GM13977 (cell line): Measurements from ENCODE around the gene SLC5A3.
A peak's percentile ranks its signal among the peaks of the same experiment; 100 is the strongest.

Experiments used
- DNase-seq: peaks from one replicate; pipeline ENCODE4 v3.0.0; 2012; ENCODE audit warnings: low spot score
- in situ Hi-C: fragments of 300-500 bp; cut with MboI; formaldehyde crosslinking; loops from one replicate; pipeline ENCODE4 v1.12.0; 2022; ENCODE audit warnings: low sequenced_read_pairs, low pct_unique_long_range_greater_than_20kb, mixed read lengths, inconsistent platforms; ENCODE audit not compliant: unreplicated experiment
- TF ChIP-seq, protein P1 (sequence below): IDR thresholded peaks from 2 replicates; pipeline ENCODE4 v1.5.1; 2012; ENCODE audit warnings: mild to moderate bottlenecking, control low read depth; ENCODE audit not compliant: insufficient read depth; ENCODE audit errors: extremely low read depth, missing control alignments

The SLC5A3 gene

DNA sequence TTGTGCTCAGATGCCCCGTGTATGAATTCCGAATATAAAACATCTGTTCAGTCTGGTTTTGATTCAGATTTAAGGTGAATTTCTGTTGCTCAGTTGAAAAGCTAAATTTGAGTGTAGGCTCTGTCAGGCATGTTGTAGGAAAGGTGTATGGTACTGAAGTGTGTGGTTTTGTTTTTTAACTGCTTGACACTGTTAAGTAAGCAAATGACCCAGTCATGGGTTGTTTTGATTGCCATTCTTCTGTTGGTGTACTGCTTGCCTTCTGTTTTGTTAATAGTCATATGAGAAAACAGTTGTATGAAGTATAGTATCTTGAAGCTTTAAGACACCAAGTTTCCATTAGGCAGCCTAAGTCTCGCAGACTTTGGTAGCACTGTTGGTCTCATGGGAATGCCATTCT is 10.0 kb downstream of the SLC5A3 start:
- in situ Hi-C loops = no loop called here
- DNase-seq = no peak
- TF ChIP-seq, protein P1, sequence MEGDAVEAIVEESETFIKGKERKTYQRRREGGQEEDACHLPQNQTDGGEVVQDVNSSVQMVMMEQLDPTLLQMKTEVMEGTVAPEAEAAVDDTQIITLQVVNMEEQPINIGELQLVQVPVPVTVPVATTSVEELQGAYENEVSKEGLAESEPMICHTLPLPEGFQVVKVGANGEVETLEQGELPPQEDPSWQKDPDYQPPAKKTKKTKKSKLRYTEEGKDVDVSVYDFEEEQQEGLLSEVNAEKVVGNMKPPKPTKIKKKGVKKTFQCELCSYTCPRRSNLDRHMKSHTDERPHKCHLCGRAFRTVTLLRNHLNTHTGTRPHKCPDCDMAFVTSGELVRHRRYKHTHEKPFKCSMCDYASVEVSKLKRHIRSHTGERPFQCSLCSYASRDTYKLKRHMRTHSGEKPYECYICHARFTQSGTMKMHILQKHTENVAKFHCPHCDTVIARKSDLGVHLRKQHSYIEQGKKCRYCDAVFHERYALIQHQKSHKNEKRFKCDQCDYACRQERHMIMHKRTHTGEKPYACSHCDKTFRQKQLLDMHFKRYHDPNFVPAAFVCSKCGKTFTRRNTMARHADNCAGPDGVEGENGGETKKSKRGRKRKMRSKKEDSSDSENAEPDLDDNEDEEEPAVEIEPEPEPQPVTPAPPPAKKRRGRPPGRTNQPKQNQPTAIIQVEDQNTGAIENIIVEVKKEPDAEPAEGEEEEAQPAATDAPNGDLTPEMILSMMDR = no peak

DNA sequence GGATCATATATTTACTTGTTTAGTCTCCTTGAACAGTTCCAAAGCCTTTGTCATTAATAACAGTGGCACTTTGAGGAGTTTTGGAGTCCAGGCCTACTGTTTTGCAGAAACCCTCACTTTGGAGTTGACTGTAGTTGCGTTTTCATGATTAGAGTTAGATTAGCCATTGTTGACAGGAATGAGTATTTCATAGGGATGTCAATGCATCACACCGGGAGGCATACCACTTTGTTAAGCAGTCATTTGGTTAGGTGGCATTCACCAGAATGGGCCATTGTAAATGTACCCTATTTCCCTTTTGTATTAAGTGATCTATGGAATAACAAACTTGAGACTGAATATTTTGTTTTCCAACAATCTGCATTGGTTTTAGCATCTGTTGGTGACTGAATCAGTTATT is 11.8 kb downstream of the SLC5A3 start:
- no peak for DNase-seq
- TF ChIP-seq, protein P1 = no peak
- in situ Hi-C loops = no loop called here

DNA sequence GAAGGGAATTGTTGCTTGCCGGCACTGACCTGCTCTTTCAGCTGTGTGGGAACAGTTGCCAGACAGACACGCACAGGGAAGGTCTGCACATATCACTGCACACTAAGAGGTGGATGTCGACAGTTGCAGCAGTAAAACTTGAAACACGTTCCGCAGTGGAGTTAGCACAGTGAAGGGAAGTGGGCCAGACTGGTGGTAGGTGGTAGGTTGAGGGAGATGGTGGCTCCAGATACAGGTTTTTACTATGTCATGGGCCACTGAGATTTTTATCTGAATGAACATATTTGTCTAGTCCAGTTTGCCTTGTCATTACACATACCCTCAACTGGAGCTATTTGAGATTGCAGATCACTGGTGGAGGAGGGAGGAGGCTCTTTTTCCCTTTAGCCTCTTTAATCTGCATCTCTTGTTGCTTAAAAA is 13.5 kb downstream of the SLC5A3 start:
- in situ Hi-C loops = no loop called here
- DNase-seq = no peak
- TF ChIP-seq, protein P1 = no peak

DNA sequence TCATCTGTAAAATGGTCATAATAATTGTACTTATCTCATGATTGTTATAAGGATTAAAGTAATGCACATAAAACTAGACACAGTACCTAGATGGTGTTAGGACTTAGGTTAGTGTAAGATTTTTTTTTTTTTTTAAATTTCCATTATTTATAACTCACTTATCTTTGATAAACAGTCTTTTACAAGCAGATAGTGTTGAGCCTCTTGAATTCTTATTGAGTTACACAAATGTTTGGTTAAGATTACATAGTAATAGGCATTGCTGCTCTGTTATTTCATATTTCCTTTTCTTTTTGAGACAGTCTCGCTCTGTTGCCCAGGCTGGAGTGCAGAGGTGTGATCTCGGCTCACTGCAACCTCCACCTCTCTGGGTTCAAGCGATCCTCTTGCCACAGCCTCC is 15.4 kb downstream of the SLC5A3 start:
- in situ Hi-C loops = no loop called here
- TF ChIP-seq, protein P1 = no peak
- no peak for DNase-seq

DNA sequence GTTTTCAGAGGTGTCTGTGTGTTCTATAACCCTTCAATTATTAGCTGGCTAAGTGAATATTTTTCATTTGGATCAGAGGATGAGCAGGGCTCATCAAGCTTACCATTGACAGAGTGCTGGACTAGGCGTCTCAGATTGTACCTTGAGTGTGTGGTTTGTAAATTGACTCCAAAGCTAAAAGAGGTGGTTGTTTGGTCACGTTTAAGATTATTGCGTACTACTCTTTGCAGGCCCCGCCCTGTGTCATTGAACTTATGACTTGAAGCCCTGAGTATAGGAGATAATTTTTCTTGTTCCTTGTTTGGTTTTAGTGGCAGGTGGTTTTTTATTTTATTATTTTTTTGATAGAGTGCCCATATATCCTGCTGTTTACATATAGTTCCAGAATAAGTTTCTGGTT is 17.7 kb downstream of the SLC5A3 start:
- in situ Hi-C loops = no loop called here
- TF ChIP-seq, protein P1 = no peak
- DNase-seq = no peak

DNA sequence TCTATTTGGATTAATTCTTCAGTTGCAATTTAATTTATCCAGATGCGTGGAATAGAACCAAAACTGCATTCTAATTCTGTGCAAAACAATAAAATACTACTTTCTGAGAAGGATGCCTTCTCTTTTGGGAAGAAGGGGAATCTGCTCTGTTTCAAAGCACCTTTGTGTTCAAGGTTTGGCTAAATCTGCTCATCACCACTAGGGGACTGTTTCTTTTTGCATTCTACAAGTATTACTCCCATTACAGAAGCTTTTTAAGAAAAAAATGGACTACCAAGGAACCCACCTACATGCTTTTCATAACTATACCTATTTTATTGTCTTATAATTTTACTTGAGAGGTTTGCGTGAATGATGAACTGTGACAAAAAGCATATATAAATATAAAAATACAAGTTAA is 18.2 kb downstream of the SLC5A3 start:
- TF ChIP-seq, protein P1 = peak; percentile 33
- in situ Hi-C loops = no loop called here
- no peak for DNase-seq
